ENCODE data around the gene SLC7A6OS.

DNA sequence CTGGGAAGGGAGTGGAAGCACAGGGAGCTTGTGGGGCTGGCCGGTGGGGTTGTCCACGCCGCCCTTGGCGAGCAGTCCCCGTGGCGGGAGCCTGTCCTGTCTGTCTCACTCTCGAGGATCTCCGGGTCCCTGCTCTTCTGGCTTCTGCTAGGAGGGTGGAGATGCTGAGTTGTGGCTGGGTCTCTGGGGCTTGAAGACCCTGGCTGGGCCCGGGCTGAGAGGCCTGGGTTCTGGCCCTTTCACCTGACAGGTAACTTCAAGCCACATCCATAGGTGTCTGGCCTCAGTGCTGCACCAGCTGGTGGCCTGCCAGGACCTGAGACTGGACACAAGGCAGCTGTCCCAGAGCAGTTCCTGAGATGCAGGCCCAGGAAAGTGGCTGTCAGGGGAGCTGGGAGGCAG is 46.8 kb upstream of the SLC7A6OS start:
- TF ChIP-seq, protein P1, sequence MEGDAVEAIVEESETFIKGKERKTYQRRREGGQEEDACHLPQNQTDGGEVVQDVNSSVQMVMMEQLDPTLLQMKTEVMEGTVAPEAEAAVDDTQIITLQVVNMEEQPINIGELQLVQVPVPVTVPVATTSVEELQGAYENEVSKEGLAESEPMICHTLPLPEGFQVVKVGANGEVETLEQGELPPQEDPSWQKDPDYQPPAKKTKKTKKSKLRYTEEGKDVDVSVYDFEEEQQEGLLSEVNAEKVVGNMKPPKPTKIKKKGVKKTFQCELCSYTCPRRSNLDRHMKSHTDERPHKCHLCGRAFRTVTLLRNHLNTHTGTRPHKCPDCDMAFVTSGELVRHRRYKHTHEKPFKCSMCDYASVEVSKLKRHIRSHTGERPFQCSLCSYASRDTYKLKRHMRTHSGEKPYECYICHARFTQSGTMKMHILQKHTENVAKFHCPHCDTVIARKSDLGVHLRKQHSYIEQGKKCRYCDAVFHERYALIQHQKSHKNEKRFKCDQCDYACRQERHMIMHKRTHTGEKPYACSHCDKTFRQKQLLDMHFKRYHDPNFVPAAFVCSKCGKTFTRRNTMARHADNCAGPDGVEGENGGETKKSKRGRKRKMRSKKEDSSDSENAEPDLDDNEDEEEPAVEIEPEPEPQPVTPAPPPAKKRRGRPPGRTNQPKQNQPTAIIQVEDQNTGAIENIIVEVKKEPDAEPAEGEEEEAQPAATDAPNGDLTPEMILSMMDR (conservative IDR thresholded peaks at IDR 0.05; ENCODE audit: low read length) = no peak
- TF ChIP-seq EZH2phosphoT487 (IDR thresholded peaks at IDR 0.05; ENCODE audit: borderline replicate concordance, low read depth, low read length) = no peak

Measured in OCI-LY7 (cell line).